KMS-11 (cell line): ENCODE data around the gene NPLOC4.
A peak's percentile ranks its signal among the peaks of the same experiment; 100 is the strongest.

ENCODE experiments used
- H2AFZ ChIP-seq: fragments of 200-600 bp; sonication (generic); 2 replicates; pipeline ENCODE4 v1.6.1; 2016; ENCODE audit warnings: antibody characterized with exemption, mixed run types, low read depth
- H3K27ac ChIP-seq: fragments of 200-600 bp; sonication (generic); 2 replicates; pipeline ENCODE4 v1.6.1; 2016; ENCODE audit warnings: mild to moderate bottlenecking, mixed run types
- H3K27me3 ChIP-seq: fragments of 200-600 bp; sonication (generic); 2 replicates; pipeline ENCODE4 v1.6.1; 2017; ENCODE audit warnings: mild to moderate bottlenecking, low read depth, mixed run types, moderate library complexity; ENCODE audit not compliant: insufficient read depth
- H3K36me3 ChIP-seq: fragments of 200-600 bp; sonication (generic); 2 replicates; pipeline ENCODE4 v1.6.1; 2017; ENCODE audit warnings: mild to moderate bottlenecking, mixed run types; ENCODE audit not compliant: insufficient read depth
- H3K4me1 ChIP-seq: fragments of 200-600 bp; sonication (generic); 2 replicates; pipeline ENCODE4 v1.6.1; 2016; ENCODE audit warnings: mild to moderate bottlenecking, low read depth, mixed run types; ENCODE audit not compliant: poor library complexity, severe bottlenecking
- H3K4me2 ChIP-seq: fragments of 200-600 bp; sonication (generic); 2 replicates; pipeline ENCODE4 v1.7.0; 2016; ENCODE audit warnings: mild to moderate bottlenecking, mixed run types
- H3K4me3 ChIP-seq: fragments of 200-600 bp; sonication (generic); IDR thresholded peaks from 2 replicates; pipeline ENCODE4 v1.6.1; 2017; ENCODE audit warnings: low read depth, low read length, mixed read lengths; ENCODE audit not compliant: insufficient read depth
- H3K79me2 ChIP-seq: fragments of 200-600 bp; sonication (generic); 2 replicates; pipeline ENCODE4 v1.6.1; 2016; ENCODE audit warnings: low read depth, mixed run types; ENCODE audit not compliant: insufficient read depth
- H3K9ac ChIP-seq: fragments of 200-600 bp; sonication (generic); 2 replicates; pipeline ENCODE4 v1.6.1; 2016; ENCODE audit warnings: mild to moderate bottlenecking, mixed run types
- H4K20me1 ChIP-seq: fragments of 200-600 bp; sonication (generic); 2 replicates; pipeline ENCODE4 v1.6.1; 2016; ENCODE audit warnings: mild to moderate bottlenecking, mixed run types; ENCODE audit not compliant: insufficient read depth
- TF ChIP-seq, protein P1 (sequence below): fragments of 200-600 bp; sonication (generic); conservative IDR thresholded peaks from 2 replicates; pipeline ENCODE4 v1.6.1; 2017; ENCODE audit warnings: low read depth, mild to moderate bottlenecking, antibody characterized with exemption, low read length, moderate library complexity, mixed read lengths

The NPLOC4 gene

DNA sequence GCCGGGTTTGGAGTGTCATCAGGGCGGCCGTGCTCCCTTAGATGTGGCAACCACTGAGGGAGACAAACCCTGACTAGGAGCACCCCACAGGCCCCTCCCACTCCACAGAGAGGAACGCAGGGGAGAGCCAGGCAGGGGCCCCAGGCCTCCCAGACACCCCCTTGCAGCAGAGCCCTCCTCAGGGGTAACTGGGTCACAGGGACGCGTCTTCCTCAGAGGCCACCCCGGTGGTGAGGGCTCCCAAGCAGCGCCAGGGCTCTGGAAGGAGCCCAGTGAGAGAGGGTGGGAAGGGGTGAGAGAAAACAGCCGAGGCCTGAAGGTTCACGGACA lies 97.4 kb downstream of the NPLOC4 start:
- H3K27me3 ChIP-seq = no peaks in the 10 kb centered on the region
- H3K9ac ChIP-seq = no peak overlapping the region
- no peaks in the 10 kb centered on the region for H3K4me1 ChIP-seq
- H3K36me3 ChIP-seq = no peaks in the 10 kb centered on the region; the same call in 1 of the 2 replicates
- no peak overlapping the region for H3K4me3 ChIP-seq
- no peaks in the 10 kb centered on the region for H3K79me2 ChIP-seq
- no peak overlapping the region for H2AFZ ChIP-seq
- no peak overlapping the region for H3K4me2 ChIP-seq
- H3K27ac ChIP-seq = no peak overlapping the region
- H4K20me1 ChIP-seq = no peaks in the 10 kb centered on the region
- TF ChIP-seq, protein P1, sequence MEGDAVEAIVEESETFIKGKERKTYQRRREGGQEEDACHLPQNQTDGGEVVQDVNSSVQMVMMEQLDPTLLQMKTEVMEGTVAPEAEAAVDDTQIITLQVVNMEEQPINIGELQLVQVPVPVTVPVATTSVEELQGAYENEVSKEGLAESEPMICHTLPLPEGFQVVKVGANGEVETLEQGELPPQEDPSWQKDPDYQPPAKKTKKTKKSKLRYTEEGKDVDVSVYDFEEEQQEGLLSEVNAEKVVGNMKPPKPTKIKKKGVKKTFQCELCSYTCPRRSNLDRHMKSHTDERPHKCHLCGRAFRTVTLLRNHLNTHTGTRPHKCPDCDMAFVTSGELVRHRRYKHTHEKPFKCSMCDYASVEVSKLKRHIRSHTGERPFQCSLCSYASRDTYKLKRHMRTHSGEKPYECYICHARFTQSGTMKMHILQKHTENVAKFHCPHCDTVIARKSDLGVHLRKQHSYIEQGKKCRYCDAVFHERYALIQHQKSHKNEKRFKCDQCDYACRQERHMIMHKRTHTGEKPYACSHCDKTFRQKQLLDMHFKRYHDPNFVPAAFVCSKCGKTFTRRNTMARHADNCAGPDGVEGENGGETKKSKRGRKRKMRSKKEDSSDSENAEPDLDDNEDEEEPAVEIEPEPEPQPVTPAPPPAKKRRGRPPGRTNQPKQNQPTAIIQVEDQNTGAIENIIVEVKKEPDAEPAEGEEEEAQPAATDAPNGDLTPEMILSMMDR = no peak

DNA sequence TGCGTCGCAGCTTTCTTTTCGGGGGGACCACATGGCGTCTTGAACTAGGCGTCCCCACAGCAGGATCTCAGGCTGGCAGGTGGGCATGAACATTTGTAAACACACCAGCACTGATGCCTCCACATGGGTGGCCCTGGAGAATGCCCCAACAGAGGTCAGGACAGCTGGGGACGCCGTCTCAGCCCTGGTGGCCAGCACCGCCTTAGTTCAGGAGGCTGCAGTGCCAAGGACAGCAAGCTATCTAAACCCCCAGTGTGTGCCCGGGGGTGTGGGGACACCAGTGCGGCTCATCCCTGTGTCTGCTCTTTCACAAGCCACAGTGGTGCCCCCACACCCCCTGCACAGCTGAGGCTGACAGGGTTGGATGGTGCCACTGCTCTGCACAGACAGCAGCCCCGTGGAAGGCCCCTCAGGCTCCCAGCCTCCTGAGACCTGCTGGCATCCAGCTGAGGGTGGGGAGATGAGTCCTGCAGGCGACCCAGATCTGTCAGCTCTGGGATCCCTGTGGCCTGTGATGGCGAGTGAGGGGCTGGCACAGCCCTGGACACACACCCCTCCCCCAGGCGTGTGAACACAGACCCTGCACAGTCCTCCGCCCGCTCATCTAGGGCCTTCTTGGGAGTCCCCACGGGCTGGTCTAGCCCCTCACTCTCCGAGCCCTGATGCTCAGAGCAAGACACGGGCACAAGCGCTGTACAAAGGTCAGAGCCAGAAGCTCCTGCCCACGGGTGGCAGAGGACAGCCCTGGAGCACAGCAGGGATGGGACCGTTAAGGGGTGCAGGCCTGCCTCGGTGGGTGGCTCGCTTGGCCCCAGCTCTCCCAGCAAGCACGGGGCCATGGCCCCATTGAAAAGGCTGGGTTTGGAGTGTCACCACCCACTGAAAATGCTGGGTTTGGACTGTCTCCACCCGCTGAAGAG lies 98.0 kb downstream of the NPLOC4 start:
- TF ChIP-seq, protein P1 = no peak
- Histone ChIP-seq H3K27ac (no peak overlapping the region), H4K20me1 (no peaks in the 10 kb centered on the region), H3K4me2 (no peak overlapping the region), H3K4me3 (no peak overlapping the region), H2AFZ (no peak overlapping the region), H3K27me3 (no peaks in the 10 kb centered on the region), H3K79me2 (no peaks in the 10 kb centered on the region), H3K36me3 (no peaks in the 10 kb centered on the region), H3K9ac (no peak overlapping the region), H3K4me1 (no peaks in the 10 kb centered on the region)

DNA sequence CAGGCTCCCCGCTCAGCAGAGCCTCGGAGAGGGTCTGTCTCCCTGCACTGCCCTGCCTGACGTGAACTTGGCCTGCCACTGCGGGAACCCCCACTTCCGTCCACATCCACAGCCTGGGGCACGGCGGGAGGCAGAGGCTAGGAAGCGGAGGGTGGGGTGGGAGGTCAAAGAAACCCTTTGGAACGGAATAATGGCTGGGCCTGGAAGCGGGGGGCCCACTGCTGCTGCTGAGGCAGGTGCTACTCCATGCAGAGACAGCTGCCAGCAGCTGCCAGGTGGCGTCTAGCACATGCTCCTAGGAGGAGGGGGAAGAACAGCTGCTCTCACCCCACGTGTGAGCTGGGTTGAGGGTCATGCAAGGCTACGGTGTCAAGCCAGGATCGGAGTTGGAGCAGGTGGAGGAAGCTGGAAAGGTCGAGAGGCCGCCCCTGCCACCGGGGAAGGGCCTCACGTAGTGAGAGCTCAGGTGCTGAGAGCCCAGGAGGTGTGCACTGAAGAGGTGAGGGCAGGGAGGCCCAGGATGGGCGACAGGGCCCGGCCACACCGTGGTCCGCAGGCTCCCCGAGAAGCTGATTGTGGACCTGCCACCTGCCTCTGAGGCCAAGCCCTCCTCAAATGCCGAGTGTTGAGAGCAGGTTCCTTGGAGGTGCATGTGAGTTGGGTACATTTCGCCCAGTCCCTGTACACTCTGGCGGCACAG lies 98.9 kb downstream of the NPLOC4 start:
- no peaks in the 10 kb centered on the region for H3K4me1 ChIP-seq
- no peak overlapping the region for H2AFZ ChIP-seq
- no peak overlapping the region for H3K4me2 ChIP-seq
- H3K27me3 ChIP-seq = no peaks in the 10 kb centered on the region; the same call in 1 of the 2 replicates
- H3K27ac ChIP-seq = no peak overlapping the region
- TF ChIP-seq, protein P1 = no peak
- no peak overlapping the region for H3K9ac ChIP-seq
- H4K20me1 ChIP-seq = no peaks in the 10 kb centered on the region
- no peaks in the 10 kb centered on the region for H3K36me3 ChIP-seq
- no peak overlapping the region for H3K4me3 ChIP-seq
- H3K79me2 ChIP-seq = no peaks in the 10 kb centered on the region

DNA sequence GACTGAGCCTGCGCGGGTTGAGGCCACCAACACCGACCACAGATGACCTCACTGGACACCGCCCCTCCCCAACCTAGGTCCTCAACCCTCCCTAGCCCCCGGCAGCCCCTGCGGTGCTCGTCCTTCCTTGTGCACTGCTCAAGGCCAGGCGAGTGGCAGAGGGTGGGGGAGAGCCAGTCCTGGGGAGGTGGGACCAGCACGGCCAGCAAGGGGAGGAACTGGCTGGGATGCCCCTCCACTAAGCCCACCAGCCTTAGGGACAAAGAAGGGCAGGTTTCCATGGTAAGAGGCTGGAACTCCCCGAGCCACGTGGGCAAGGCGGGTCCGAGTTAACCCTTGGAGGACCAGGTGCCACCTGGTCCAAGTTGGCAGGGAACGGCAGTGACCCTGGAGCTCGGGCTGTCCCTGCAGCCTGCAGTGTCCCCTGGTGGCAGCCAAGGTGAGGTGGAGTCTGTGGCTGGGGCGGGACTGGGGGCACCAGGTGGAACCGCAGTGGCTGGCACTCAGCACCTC lies 99.5 kb downstream of the NPLOC4 start:
- Histone ChIP-seq H3K27me3 (no peaks in the 10 kb centered on the region; the same call in 1 of the 2 replicates), H2AFZ (no peak overlapping the region), H3K4me2 (no peak overlapping the region), H3K36me3 (no peaks in the 10 kb centered on the region), H3K4me3 (no peak overlapping the region), H3K79me2 (no peaks in the 10 kb centered on the region), H3K4me1 (no peaks in the 10 kb centered on the region), H4K20me1 (no peaks in the 10 kb centered on the region), H3K27ac (no peak overlapping the region), H3K9ac (no peak overlapping the region)
- TF ChIP-seq, protein P1 = peak; percentile 31; the same call in 1 of the 2 replicates
